DOHH2 (cell line): ENCODE results near the gene PLXNB3.

ENCODE experiments used
- H3F3A ChIP-seq: fragments of 200-600 bp; sonication (generic), shearing (Covaris generic); 2 replicates; pipeline ENCODE4 v1.6.0; 2016; ENCODE audit warnings: antibody characterized with exemption, mild to moderate bottlenecking; ENCODE audit not compliant: control insufficient read depth, insufficient read depth
- H3K27ac ChIP-seq: fragments of 200-600 bp; sonication (generic); 2 replicates; pipeline ENCODE4 v1.5.1; 2014; ENCODE audit warnings: low read depth, mild to moderate bottlenecking, low read length, moderate library complexity
- H3K27me3 ChIP-seq: fragments of 200-600 bp; sonication (generic); 2 replicates; pipeline ENCODE4 v1.6.1; 2014; ENCODE audit warnings: mild to moderate bottlenecking, low read length, mixed read lengths; ENCODE audit not compliant: control insufficient read depth
- H3K36me3 ChIP-seq: fragments of 200-600 bp; sonication (generic); 2 replicates; pipeline ENCODE4 v1.6.1; 2014; ENCODE audit warnings: mild to moderate bottlenecking, low read length, moderate library complexity, mixed read lengths; ENCODE audit not compliant: control insufficient read depth
- H3K4me1 ChIP-seq: fragments of 200-600 bp; sonication (generic); 2 replicates; pipeline ENCODE4 v1.6.1; 2014; ENCODE audit warnings: mild to moderate bottlenecking, low read length, mixed read lengths; ENCODE audit not compliant: control insufficient read depth
- H3K4me2 ChIP-seq: fragments of 200-600 bp; sonication (generic); 2 replicates; pipeline ENCODE4 v1.6.0; 2014; ENCODE audit warnings: mild to moderate bottlenecking, low read length, moderate library complexity
- H3K4me3 ChIP-seq: fragments of 200-600 bp; sonication (generic); 2 replicates; pipeline ENCODE4 v1.5.1; 2014; ENCODE audit warnings: mild to moderate bottlenecking, low read length, mixed read lengths
- H3K79me2 ChIP-seq: fragments of 200-600 bp; sonication (generic); 2 replicates; pipeline ENCODE4 v1.6.1; 2014; ENCODE audit warnings: mild to moderate bottlenecking, low read length, mixed read lengths; ENCODE audit not compliant: control insufficient read depth
- H3K9me2 ChIP-seq: fragments of 200-600 bp; sonication (generic); replicated peaks from 2 replicates; pipeline ENCODE4 v1.6.1; 2014; ENCODE audit warnings: mild to moderate bottlenecking, low read length, mixed read lengths; ENCODE audit not compliant: control insufficient read depth
- H3K9me3 ChIP-seq: fragments of 200-600 bp; sonication (generic); 2 replicates; pipeline ENCODE4 v1.6.1; 2014; ENCODE audit warnings: antibody characterized with exemption, low read length, mixed read lengths; ENCODE audit not compliant: control insufficient read depth, insufficient read depth
- H4K20me1 ChIP-seq: fragments of 200-600 bp; sonication (generic); 2 replicates; pipeline ENCODE4 v1.6.0; 2014; ENCODE audit warnings: low read depth, mild to moderate bottlenecking, antibody characterized with exemption, low read length, moderate library complexity; ENCODE audit not compliant: control insufficient read depth, insufficient read depth
- EZH2phosphoT487 ChIP-seq: fragments of 200-600 bp; sonication (generic); IDR thresholded peaks from 2 replicates; pipeline ENCODE4 v1.6.1; 2017; ENCODE audit warnings: borderline replicate concordance, mild to moderate bottlenecking, antibody characterized with exemption, low read length, moderate library complexity, mixed read lengths
- TF ChIP-seq, protein P1 (sequence below): fragments of 200-600 bp; sonication (generic); IDR thresholded peaks from one replicate; pipeline ENCODE4 v1.5.1; 2014; ENCODE audit warnings: antibody characterized with exemption, mild to moderate bottlenecking, low read depth, low read length; ENCODE audit not compliant: poor library complexity, severe bottlenecking

PLXNB3 gene

DNA sequence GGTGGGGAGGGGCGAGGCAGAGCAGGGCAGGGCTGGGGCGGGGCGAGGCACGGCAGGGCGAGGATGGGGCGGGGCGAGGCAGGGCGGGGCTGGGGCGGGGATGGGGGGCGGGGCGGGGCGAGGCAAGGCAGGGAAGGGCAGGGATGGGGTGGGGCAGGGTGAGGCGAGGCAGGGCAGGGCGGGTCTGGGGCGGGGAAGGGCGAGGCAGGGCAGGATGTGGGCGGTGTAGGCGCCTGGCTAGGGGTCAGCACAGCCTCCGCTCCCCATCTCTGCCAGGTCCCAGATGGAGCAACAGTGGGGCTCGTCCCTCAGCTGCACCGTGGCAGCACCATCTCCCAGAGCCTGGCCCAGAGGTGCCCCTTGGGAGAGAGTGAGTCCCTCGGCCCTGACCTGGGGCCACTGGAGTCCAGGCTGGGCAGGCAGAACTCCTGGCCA lies 12.6 kb downstream of the PLXNB3 start:
- no peaks in the 10 kb centered on the region for H4K20me1 ChIP-seq

DNA sequence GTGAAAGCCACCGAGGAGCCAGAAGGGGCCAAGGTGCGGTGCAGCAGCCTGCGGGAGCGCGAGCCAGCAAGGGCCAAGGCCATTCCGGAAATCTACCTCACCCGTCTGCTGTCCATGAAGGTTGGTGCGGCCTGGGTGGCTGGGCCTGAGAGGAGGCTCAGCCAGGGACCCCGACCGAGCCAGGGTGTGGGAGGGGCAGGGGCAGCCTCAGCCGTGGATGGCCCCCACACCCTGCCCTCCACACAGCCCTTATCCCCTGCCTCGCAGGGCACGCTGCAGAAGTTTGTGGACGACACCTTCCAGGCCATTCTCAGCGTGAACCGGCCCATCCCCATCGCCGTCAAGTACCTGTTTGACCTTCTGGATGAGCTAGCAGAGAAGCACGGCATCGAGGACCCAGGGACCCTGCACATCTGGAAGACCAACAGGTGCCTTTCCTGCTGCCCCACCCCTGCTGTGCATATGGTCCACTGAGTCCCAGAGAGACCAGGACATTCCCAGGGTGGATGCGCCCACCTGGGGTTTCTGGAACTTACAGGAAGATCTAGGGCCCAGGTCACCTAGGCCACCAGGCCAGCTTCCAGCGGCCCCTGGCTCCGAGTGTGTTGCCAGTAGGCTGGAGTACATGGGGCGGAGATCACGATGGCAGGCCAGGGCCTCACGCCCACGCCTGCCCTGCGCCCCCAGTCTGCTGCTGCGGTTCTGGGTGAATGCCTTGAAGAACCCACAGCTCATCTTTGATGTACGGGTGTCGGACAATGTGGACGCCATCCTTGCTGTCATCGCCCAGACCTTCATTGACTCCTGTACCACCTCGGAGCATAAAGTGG lies 13.4 kb downstream of the PLXNB3 start:
- no peak for TF ChIP-seq EZH2phosphoT487
- TF ChIP-seq, protein P1, sequence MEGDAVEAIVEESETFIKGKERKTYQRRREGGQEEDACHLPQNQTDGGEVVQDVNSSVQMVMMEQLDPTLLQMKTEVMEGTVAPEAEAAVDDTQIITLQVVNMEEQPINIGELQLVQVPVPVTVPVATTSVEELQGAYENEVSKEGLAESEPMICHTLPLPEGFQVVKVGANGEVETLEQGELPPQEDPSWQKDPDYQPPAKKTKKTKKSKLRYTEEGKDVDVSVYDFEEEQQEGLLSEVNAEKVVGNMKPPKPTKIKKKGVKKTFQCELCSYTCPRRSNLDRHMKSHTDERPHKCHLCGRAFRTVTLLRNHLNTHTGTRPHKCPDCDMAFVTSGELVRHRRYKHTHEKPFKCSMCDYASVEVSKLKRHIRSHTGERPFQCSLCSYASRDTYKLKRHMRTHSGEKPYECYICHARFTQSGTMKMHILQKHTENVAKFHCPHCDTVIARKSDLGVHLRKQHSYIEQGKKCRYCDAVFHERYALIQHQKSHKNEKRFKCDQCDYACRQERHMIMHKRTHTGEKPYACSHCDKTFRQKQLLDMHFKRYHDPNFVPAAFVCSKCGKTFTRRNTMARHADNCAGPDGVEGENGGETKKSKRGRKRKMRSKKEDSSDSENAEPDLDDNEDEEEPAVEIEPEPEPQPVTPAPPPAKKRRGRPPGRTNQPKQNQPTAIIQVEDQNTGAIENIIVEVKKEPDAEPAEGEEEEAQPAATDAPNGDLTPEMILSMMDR = no peak
- Histone ChIP-seq H3K9me3 (no peaks in the 10 kb centered on the region), H3K9me2 (no peaks in the 10 kb centered on the region), H4K20me1 (no peaks in the 10 kb centered on the region), H3K36me3 (no peaks in the 10 kb centered on the region), H3K79me2 (no peaks in the 10 kb centered on the region), H3K4me2 (no peak overlapping the region), H3F3A (no peaks in the 10 kb centered on the region), H3K4me3 (no peak overlapping the region), H3K27ac (no peak overlapping the region), H3K27me3 (no peaks in the 10 kb centered on the region), H3K4me1 (no peaks in the 10 kb centered on the region)

More for the DNA sequence above, 12.6 kb downstream of the PLXNB3 start:
- no peaks in the 10 kb centered on the region for H3K9me2 ChIP-seq
- no peaks in the 10 kb centered on the region for H3K4me1 ChIP-seq
- H3K27ac ChIP-seq = no peak overlapping the region
- H3K79me2 ChIP-seq = no peaks in the 10 kb centered on the region
- H3F3A ChIP-seq = no peaks in the 10 kb centered on the region
- TF ChIP-seq EZH2phosphoT487 = no peak
- TF ChIP-seq, protein P1 = no peak
- no peak overlapping the region for H3K4me3 ChIP-seq
- H3K4me2 ChIP-seq = no peak overlapping the region
- no peaks in the 10 kb centered on the region for H3K27me3 ChIP-seq
- H3K9me3 ChIP-seq = no peaks in the 10 kb centered on the region
- no peaks in the 10 kb centered on the region for H3K36me3 ChIP-seq

DNA sequence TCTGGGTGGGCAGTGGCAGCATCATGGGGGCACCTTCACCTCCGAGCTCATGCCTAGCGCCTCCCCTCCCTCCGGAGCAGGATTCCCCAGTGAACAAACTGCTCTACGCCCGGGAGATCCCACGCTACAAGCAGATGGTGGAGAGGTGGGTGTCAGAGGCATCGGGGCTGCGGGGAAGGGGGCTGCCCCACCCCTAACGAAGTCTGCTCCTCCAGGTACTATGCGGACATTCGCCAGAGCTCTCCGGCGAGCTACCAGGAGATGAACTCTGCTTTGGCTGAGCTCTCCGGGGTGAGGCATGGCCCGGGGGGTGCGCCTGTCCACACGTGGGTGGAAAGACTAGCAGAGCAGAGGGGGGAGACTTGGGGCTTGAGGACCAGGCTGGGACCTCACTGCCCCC lies 14.1 kb downstream of the PLXNB3 start:
- Histone ChIP-seq H3K4me1 (no peaks in the 10 kb centered on the region), H3K36me3 (no peaks in the 10 kb centered on the region), H3K27me3 (no peaks in the 10 kb centered on the region), H4K20me1 (no peaks in the 10 kb centered on the region), H3K9me2 (no peaks in the 10 kb centered on the region), H3K79me2 (no peaks in the 10 kb centered on the region), H3K27ac (no peak overlapping the region), H3K4me2 (no peak overlapping the region), H3F3A (no peaks in the 10 kb centered on the region), H3K4me3 (no peak overlapping the region), H3K9me3 (no peaks in the 10 kb centered on the region)
- TF ChIP-seq, protein P1 = no peak
- TF ChIP-seq EZH2phosphoT487 = no peak
